ENCODE results near the gene PFAS. TPM values are rescaled to one million over a fixed set of nuclear protein-coding genes. Genes with fewer than 3 reads are reported as not detected.
A peak's percentile ranks its signal among the peaks of the same experiment; 100 is the strongest.
"Not testable (repeated sequence)": the region's sequence is repeated elsewhere in the genome, so short reads cannot be mapped to it uniquely, and the experiment has no call there.

PFAS gene, protein sequence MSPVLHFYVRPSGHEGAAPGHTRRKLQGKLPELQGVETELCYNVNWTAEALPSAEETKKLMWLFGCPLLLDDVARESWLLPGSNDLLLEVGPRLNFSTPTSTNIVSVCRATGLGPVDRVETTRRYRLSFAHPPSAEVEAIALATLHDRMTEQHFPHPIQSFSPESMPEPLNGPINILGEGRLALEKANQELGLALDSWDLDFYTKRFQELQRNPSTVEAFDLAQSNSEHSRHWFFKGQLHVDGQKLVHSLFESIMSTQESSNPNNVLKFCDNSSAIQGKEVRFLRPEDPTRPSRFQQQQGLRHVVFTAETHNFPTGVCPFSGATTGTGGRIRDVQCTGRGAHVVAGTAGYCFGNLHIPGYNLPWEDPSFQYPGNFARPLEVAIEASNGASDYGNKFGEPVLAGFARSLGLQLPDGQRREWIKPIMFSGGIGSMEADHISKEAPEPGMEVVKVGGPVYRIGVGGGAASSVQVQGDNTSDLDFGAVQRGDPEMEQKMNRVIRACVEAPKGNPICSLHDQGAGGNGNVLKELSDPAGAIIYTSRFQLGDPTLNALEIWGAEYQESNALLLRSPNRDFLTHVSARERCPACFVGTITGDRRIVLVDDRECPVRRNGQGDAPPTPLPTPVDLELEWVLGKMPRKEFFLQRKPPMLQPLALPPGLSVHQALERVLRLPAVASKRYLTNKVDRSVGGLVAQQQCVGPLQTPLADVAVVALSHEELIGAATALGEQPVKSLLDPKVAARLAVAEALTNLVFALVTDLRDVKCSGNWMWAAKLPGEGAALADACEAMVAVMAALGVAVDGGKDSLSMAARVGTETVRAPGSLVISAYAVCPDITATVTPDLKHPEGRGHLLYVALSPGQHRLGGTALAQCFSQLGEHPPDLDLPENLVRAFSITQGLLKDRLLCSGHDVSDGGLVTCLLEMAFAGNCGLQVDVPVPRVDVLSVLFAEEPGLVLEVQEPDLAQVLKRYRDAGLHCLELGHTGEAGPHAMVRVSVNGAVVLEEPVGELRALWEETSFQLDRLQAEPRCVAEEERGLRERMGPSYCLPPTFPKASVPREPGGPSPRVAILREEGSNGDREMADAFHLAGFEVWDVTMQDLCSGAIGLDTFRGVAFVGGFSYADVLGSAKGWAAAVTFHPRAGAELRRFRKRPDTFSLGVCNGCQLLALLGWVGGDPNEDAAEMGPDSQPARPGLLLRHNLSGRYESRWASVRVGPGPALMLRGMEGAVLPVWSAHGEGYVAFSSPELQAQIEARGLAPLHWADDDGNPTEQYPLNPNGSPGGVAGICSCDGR (N-terminal part only)
- 31.4 TPM for total RNA-seq

DNA sequence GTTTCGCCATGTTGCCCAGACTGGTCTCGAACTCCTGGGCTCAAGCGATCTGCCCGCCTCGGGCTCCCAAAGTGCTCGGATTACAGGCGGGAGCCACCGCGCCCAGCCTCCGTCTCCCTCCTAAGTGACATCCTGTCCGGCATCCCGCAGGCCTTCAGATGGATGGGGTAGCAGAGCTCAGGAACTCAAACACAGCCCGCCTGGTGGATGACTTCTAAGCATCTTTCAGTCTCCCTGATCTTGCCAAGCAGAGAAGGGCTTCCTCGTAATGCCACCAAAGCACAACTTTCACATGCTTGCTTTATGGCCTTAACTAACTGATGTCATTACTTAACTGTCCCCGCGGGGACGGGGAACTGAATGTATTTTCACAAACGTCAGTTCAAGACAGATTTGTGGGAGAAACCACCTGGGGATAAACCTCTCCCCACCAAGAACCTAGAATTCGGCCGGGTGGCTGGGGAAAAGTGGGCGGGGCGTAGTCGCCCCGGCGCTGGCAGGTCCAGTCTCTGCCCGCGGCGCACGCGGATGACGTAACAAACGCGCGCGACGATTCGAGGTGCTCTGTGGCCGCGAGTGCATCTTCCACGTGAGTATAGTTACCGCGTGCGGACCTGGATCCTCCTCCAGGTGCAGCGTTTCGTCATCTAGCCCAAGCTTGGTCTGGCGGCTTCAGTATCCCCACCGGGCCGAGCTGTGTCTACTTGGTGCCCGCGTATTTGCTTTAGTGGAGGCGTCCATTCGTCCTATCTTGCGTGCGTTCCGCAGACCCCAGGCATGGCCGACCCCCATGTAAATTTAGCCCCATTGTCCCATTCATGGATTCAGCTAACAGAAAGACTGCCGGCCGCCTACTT lies at the start of gene PFAS:
Gene PFAS (plus strand): TSS at position 539 of the 857 bp plus-strand sequence. CDS start 4,649 bp downstream, outside the sequence.
- DNase-seq (ENCODE audit: low spot score) = peak; percentile 97

DNA sequence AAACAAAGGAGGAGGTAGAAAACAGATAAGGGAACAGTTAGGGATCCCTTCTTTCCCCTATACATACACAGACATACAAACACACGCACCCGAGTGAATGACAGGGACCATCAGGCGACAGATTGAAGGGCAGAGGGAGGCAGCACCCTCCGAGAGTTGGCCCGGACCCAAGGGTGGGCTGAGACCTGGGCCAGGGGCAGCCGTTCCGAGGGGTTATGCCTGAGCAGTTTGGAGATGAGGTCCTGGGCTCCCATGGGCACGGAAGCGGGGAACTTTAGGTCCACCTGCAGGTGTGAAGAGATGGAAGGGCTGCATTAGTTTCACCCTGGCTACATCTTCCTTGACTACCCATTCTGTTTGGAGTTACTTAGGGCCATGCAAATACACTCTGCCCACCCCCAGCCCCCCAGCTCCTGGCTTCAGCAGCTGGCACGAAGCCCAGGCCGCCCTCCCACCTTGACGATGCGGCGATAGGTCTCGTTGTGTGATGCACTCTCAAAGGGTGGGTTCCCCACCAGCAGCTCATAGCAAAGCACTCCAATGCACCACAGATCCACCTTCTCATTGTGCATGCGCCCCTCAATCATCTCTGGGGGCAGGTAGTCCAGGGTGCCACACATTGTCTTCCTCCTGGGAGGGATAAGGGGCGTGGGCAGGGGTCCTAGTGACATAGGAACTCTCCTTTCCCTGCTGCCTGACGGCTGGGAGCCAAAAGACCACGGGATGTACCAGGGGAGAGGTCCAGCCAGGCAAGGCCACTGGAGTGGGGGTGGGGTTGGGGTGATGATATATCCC lies 44.1 kb upstream of the PFAS start:
- no peak for DNase-seq (ENCODE audit: low spot score)

DNA sequence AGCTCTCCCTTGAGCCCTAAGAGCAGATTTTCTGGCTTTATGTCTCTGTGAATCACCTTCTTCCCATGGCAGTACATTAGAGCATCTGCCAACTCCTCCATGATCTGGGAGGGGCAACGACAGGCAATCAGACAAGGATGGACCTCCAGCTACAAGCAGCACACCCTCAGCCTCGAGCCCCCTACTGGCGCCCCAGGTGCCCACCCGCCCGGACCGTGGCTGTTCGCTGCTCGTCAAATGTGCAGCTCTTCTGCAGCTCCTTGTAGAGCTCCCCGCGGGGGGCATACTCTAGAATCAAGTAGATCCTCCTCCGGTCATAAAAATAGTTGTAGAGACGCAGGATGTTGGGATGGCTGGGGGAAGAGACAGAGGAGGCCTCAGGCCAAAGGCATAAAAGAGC lies 42.6 kb upstream of the PFAS start:
- no peak for DNase-seq (ENCODE audit: low spot score)

DNA sequence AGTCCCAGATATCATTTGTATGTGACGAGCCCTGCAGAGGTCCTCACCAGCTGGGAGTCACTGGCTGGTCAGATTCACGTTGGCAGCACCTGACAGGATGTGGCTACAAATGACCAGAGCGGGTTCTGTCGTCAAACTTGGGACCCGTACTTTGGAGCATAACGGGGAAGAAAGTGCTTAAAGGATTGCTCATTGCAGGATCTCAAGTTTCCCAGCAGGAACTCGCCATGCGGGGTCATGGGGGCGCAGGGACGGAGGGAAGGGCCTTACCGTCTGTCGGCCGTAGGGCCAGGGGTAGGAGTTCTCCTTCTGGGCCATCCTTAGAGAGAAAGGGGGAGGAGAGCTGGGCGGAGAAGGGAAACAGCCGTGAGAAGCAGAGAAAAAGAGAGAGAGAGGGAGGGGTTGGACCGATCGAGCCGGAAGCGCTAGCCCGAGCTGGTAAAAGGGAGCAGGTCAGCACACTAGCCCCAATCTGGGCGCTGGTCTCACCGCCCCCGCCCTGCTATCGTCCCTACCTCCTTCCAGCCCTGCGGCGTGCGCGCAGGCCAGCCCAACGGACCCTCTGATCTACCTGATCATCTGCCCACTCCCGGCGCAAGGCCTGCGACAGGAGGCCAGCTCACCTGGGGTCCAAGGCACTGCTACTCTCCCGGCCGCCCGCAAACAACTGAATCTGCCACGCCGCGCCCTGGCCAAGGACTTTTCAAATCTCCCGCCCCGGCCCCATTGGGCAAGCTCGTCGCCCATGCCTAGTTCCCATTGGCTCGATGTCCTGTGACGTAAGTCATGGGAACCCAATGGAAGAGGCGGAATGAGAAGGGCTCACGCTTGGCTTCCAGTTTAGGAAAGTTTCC lies 39.0 kb upstream of the PFAS start, which contains the start of gene AURKB:
Gene AURKB (minus strand): TSS at position 669 of the 854 bp plus-strand sequence. CDS start 351 bp downstream, at position 318.
- DNase-seq (ENCODE audit: low spot score) = peak; percentile 96

DNA sequence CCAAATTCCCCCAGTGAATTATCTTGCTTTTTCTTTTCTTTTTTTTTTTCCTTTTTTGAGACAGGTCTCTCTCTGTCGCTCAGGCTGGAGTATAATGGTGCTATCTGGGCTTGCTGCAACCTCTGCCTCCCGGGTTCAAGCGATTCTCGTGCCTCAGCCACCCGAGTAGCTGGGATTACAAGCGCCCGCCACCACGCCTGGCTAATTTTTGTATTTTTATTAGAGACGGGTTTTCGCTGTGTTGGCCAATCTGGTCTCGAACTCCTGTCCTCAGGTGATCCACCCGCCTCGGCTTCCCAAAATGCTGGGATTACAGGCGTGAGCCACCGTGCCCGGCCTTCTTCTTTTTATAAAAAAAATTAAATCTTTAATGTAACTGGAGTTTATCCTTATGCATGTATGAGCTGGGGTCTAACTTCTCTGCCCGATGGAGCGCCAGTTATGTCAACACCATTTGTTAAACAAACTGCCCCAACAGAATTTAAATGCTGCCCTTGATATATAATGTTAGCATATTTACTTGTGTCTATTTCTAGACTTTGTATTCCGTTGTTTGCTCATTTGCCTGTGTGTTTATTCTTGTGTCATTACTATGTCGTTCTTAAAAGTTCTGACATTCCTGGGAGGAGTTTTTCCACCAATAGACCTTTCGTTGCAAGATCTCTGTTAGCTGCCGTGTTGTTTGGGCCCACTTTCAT lies 38.2 kb upstream of the PFAS start:
- DNase-seq (ENCODE audit: low spot score) = no peak

DNA sequence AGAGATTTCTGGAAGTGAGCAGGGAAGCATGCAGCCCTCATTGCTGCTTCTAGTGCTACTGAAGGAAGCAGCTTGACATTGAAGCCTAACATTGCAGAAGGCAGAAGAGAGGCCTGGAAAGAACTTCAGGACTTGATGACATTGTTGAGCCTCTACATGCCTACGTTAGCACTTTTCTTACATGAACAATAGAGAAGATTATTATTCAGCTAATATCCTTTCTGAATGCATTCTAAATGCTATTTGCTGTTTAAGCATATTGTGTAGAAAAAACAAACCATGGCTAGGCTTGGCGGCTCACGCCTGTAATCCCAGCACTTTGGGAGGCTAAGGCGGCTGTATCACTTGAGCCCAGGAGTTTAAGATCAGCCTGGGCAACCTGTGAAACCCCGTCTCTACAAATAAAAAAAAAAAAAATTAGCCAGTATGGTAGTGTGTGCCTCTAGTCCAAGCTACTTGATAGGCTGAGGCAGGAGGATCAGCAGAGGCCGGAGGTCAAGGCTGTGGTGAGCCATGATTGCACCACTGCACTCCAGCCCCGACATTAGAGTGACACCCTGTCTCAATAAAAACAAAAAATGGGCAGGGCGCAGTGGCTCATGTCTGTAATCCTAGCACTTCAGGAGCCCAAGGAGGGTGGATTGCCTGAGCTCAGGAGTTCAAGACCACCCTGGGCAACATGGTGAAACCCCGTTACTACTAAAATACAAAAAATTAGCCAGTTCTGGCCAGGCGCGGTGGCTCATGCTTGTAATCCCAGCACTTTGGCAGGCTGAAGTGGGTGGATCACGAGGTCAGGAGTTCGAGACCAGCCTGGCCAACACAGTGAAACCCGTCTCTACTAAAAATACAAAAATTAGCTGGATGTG lies 36.5 kb upstream of the PFAS start:
- DNase-seq (ENCODE audit: low spot score) = no peak

DNA sequence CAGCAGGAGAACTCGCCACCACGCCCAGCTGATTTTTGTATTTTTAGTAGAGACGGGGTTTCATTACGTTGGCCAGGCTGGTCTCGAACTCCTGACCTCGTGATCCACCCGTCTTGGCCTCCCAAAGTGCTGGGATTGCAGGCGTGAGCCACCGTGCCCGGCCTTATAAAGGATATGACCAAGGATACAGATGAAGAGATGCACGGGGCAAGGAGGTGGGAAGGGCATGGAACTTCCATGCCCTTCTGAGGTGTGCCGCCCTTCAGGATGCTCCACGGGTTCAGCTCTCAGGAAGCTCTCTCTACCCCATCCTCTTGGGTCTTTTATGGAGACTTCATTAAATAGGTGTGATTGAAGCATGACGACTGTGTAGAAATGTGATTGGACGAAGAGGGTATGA lies 35.1 kb upstream of the PFAS start:
- DNase-seq (ENCODE audit: low spot score) = not testable (repeated sequence)

DNA sequence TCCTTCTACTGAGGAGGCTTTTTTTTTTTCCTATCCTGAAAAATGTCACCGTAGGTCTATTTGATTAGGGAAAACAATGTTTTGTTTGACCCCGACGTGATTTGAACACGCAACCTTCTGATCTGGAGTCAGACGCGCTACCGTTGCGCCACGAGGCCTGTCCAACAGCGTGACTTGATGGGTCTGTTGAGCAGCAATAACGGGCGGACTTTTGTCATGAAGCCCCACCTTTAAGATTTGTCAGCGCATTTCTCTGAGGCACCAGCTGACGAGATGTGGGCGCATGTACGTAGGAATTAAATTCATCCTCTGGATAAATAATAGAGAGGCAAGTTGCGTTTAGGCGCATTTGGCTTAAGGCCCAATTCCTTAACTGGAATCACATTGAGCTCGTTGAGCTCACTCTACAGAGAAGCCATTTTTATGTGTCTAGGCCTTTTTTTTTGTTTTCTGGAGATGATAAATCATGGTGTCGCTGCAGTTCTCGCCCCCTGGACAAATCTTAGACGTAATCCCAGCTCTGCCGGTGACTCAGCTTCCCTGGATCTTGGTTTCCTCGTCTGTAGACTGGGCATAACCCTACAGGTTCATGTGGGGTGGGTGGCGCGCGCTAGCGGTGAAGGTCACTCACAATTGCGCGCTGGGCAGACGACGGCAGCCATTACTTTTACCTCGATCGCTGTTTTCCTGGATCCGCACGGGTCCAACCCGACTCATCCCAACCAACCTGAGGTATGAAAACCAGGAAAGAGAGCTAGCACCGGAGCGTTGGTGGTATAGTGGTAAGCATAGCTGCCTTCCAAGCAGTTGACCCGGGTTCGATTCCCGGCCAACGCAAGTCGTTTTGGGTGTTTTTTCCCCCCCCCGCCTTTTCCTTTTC lies 28.1 kb upstream of the PFAS start:
- DNase-seq (ENCODE audit: low spot score) = peak; percentile 95

DNA sequence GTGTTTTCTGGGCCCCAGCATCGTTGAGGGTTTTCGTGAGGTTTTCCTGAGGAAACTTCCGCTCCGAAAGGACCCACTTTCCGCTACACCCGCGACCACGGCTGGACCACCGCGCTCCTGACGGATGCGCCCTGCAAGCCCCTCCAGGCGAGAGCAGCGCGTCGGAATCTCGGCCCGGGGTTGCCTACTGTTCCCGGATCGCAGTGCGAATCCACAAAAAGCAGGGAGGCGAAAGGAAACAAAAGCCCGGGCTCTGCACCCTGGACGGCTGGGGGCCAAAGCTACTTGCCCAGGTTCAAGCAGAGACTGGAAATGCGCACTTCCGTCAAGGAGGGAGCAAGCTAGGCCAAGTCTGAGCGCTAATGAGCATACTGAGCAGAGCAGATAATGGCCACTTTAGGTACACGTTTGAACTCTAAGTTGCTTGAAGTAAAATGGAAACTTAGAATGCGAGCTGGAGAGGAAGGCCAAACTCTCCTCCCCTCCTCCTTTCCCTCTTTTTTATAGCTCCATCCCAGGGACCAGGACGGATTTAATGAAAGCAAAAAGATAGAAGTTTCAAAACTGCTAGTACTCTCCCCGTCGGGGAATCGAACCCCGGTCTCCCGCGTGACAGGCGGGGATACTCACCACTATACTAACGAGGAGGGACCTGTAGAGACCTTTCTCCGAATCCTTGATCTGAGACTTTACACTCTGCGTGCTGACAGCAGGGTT lies 27.3 kb upstream of the PFAS start:
- DNase-seq (ENCODE audit: low spot score) = peak; percentile 95

DNA sequence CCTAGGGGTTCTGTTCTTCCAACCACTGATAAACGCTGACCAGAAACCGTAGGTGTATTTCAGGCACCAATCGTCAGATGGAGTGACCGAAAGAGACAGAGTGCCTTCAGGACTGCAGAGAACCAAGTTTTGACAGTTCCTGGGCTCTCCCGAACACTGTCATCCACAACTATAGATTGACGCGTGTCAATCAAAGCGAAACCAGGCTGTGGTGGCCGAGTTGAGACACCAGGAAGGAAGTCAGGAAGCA lies 26.8 kb upstream of the PFAS start:
- no peak for DNase-seq (ENCODE audit: low spot score)

DNA sequence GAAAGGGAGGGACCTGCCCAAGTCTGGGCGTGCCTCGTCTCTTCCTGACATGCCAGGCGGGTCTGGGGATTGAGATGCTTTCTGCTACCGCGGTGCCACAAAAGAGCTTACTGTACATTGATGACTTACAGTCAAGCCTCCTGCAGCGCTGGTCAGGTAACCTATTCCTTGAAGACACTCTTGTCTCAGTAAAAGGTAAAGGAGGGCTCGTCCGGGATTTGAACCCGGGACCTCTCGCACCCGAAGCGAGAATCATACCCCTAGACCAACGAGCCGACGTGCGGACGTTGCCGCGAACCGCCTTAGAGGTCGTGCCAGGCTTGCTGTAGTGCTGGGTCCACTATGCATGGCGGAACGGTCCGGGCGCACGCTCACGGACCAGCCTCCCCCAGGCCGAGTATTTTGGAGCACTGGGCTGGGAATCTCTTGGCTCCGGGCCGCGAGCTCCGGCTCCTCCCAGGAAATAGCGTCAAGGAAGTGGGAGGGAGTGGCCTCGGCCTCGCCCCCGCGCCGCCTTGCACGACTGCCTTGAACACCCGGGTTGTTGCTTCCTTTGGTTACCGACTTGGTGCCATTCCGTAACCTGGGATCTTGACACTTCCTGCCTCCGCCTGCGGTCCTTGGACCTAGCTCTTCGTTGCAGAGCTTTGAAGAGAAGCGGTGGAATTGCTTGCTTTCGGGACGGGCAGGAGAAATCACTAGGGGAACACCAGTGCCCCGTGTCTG lies 26.3 kb upstream of the PFAS start:
- peak; percentile 94 for DNase-seq (ENCODE audit: low spot score)

DNA sequence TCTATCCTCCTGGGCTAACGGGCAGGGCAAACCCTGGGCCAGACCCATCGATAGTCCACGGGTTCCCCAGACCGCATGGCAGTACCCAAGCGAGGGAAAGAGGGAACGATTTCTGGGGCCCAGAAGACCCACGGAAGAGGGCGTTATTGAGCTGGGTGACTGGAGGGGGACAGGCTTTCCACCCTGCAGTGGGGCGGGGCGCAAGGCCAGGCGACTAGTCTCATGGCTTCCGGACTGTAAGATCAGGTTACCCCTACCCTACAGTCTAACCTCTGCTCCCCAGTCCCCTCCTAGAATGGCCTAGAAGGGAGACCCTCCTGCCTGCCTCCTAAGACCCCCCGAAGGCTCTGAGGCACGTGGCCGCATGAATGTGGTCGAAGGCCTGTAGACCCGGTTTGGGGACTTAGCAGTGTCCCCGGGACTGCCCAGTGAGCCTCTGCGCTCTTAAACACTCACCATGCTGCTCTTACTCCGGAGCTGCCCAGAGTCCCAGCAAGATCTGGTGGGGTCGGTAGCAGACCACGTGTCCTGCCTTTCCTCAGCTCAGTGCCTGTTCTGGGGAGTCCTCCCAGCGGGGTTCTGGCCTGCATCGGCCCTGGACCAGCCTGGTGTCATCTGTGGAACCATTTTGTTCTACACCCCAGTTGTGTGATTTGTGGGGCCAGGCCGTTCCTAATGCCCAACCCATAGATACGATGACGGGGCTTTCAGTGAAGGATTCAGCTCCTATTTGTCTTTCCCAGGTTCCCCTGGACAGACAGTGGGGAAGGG lies 25.5 kb upstream of the PFAS start:
- DNase-seq (ENCODE audit: low spot score) = peak; percentile 47

DNA sequence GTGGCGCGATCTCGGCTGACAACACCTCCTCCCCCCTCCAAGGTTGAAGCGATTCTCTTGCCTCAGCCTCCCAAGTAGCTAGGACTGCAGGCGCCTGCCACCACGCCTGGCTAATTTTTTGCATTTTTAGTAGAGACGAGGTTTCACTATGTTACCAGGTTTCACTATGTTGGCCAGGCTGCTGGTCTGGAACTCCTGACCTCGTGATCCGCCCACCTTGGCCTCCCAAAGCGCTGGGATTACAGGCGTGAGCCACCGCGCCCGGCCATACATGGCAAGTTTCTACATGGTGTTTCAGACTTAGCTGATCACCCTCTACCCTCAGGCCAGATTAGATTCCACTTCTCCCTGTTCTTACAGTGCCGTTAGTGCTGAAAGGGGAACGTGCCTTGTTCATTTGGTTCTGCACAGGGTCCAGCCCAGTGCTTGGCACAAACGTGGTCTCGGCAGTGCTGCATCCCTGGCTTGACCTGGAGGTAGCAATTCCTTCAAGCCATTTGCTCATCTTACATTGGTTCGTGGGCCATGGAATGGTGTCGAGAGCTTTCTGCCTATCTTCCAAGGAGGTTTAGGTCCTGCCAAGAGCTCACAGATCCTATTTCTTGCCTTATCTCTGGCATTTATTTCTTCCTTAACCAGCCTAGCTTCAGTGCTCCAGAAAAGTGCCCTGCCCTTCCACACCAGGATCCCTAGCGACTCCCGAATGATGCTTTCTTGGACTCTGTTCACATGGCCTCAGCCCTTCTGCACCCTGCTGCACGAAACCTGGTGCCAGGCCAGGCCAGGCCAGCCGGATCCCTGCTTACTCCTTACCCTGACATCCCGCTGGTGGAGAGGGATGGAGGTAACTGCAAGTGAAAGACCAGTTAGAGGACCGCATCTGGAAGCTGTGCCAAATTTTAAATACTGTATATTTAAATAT lies 23.9 kb upstream of the PFAS start:
- no peak for DNase-seq (ENCODE audit: low spot score)
